Calu3 (cell line): ENCODE measurements around the gene RCSD1. TPM values are rescaled to one million over a fixed set of nuclear protein-coding genes. Genes with fewer than 3 reads are reported as not detected.

ENCODE experiments used
- Bru-seq: library from RNA; stranded (reverse); fragments of 400-500 nt; gene quantifications from one replicate; lab custom pipeline; 2021; lab: Mats Ljungman, UMichigan
- BruChase-seq, 2 experiments: library from RNA; stranded (reverse); fragments of 400-500 nt; gene quantifications; one replicate each; lab custom pipeline; 2021; lab: Mats Ljungman, UMichigan
- BruUV-seq: library from RNA; stranded (reverse); fragments of 400-500 nt; replicated peaks from 2 replicates; lab custom pipeline; 2021; lab: Mats Ljungman, UMichigan
- CTCF ChIA-PET: fragments of 300-600 bp; sonication (Branson Sonifier 250); formaldehyde crosslinking; loops from one replicate; lab custom pipeline; 2022; ENCODE audit warnings: antibody characterized with exemption; lab: Charles Lee
- DNase-seq: peaks from one replicate; pipeline ENCODE4 v3.0.0; 2022
- H3K27ac Mint-ChIP-seq: one replicate; pipeline ENCODE4 v1.8.0; 2022; ENCODE audit warnings: mixed read lengths; ENCODE audit not compliant: unreplicated experiment
- H3K27me3 Mint-ChIP-seq: one replicate; pipeline ENCODE4 v1.8.0; 2022; ENCODE audit warnings: mixed read lengths; ENCODE audit not compliant: unreplicated experiment
- H3K36me3 Mint-ChIP-seq: one replicate; pipeline ENCODE4 v1.8.0; 2022; ENCODE audit warnings: mild to moderate bottlenecking, moderate library complexity, mixed read lengths; ENCODE audit not compliant: insufficient read depth, unreplicated experiment
- H3K4me1 Mint-ChIP-seq: one replicate; pipeline ENCODE4 v1.8.0; 2022; ENCODE audit warnings: mild to moderate bottlenecking, low read depth, mixed read lengths; ENCODE audit not compliant: unreplicated experiment
- H3K4me3 Mint-ChIP-seq: one replicate; pipeline ENCODE4 v1.8.0; 2022; ENCODE audit warnings: mild to moderate bottlenecking, low read depth, moderate library complexity, mixed read lengths; ENCODE audit not compliant: unreplicated experiment
- H3K9me3 Mint-ChIP-seq: one replicate; pipeline ENCODE4 v1.8.0; 2022; ENCODE audit warnings: low read depth, mixed read lengths; ENCODE audit not compliant: unreplicated experiment
- CTCF ChIP-seq: fragments of 200-600 bp; IDR thresholded peaks from one replicate; pipeline ENCODE4 v1.8.0; 2022; ENCODE audit warnings: antibody characterized with exemption; ENCODE audit not compliant: unreplicated experiment
- intact Hi-C: fragments of 100-400 bp; cut with micrococcal nuclease; formaldehyde crosslinking; loops from one replicate; pipeline ENCODE4 v1.10.0; 2022; ENCODE audit not compliant: unreplicated experiment
- long read RNA-seq: library from polyadenylated mRNA; stranded (forward); transcript quantifications from one replicate; pipeline ENCODE4 v2.0.0, GENCODE V29; 2022
- total RNA-seq: library from RNA; stranded (reverse); gene quantifications from 2 replicates; pipeline ENCODE4 v1.2.3, GENCODE V29; 2022

Gene RCSD1, protein sequence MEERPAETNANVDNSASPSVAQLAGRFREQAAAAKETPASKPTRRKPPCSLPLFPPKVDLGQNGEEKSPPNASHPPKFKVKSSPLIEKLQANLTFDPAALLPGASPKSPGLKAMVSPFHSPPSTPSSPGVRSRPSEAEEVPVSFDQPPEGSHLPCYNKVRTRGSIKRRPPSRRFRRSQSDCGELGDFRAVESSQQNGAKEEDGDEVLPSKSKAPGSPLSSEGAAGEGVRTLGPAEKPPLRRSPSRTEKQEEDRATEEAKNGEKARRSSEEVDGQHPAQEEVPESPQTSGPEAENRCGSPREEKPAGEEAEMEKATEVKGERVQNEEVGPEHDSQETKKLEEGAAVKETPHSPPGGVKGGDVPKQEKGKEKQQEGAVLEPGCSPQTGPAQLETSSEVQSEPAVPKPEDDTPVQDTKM
- total RNA-seq (not detected in 2 replicates), Bru-seq, nascent RNA (not detected), BruChase-seq, experiment 1, labeled RNA remaining after a 6-hour chase (percentile 1 among the genes with signal in this experiment), BruChase-seq, experiment 2, labeled RNA remaining after a 2-hour chase (percentile 1 among the genes with signal in this experiment)
- long read RNA-seq, result 0 reads

GRCh38 chr1:167629681-167630567 is at the start of gene RCSD1:
RCSD1 (plus strand) TSS chr1:167630232; CDS start chr1:167630424, 192 bp downstream.
- Mint-ChIP-seq H3K27ac (no peak within 1 kb of the TSS), H3K36me3 (no peaks in the 10 kb centered on the region), H3K4me3 (peak within 1 kb of the TSS; percentile 34), H3K4me1 (peaks cover 8% of the 10 kb centered on the region), H3K9me3 (peaks cover 7% of the 10 kb centered on the region), H3K27me3 (peaks cover 80% of the 10 kb centered on the region)
- no TSS peak for BruUV-seq
- CTCF ChIA-PET, result interaction anchor here (1.0 kb wide), 1 partner anchor 8 kb away, joined by 3 read pairs; no protein-coding TSS in a partner anchor
- TF ChIP-seq CTCF, result no peak
- peak; percentile 13 for DNase-seq
- intact Hi-C loops, result no loop called here

- CTCF ChIA-PET, result no interaction called here
- no peak for DNase-seq
- no peaks in the 10 kb centered on the region for H3K4me1 Mint-ChIP-seq
- H3K9me3 Mint-ChIP-seq, result no peaks in the 10 kb centered on the region
- no peak overlapping the region for H3K4me3 Mint-ChIP-seq
- TF ChIP-seq CTCF, result no peak
- H3K27ac Mint-ChIP-seq, result no peak overlapping the region
- intact Hi-C loops, result no loop called here
- H3K27me3 Mint-ChIP-seq, result peaks cover 72% of the 10 kb centered on the region
- H3K36me3 Mint-ChIP-seq, result no peaks in the 10 kb centered on the region
- BruUV-seq, result no TSS peak
Measured at GRCh38 chr1:167582064-167582463, 48.0 kb upstream of the RCSD1 start.

GRCh38 chr1:167582722-167583121 is 47.3 kb upstream of the RCSD1 start:
- Mint-ChIP-seq H3K4me1 (no peaks in the 10 kb centered on the region), H3K4me3 (no peak overlapping the region), H3K9me3 (no peaks in the 10 kb centered on the region), H3K27ac (no peak overlapping the region), H3K36me3 (no peaks in the 10 kb centered on the region), H3K27me3 (peaks cover 72% of the 10 kb centered on the region)
- no TSS peak for BruUV-seq
- no peak for TF ChIP-seq CTCF
- intact Hi-C loops, result no loop called here
- no peak for DNase-seq
- CTCF ChIA-PET, result no interaction called here

- no peak for TF ChIP-seq CTCF
- Mint-ChIP-seq H3K27me3 (peaks cover 74% of the 10 kb centered on the region), H3K27ac (no peak overlapping the region), H3K4me3 (no peak overlapping the region), H3K9me3 (no peaks in the 10 kb centered on the region), H3K36me3 (no peaks in the 10 kb centered on the region), H3K4me1 (no peaks in the 10 kb centered on the region)
- no peak for DNase-seq
- no TSS peak for BruUV-seq
- intact Hi-C loops, result no loop called here
- CTCF ChIA-PET, result no interaction called here
Measured at GRCh38 chr1:167584581-167584980, 45.5 kb upstream of the RCSD1 start.
